ENCODE measurements around the gene COL15A1.
"Not testable (repeated sequence)": the region's sequence is repeated elsewhere in the genome, so short reads cannot be mapped to it uniquely, and the experiment has no call there.

COL15A1 gene

DNA sequence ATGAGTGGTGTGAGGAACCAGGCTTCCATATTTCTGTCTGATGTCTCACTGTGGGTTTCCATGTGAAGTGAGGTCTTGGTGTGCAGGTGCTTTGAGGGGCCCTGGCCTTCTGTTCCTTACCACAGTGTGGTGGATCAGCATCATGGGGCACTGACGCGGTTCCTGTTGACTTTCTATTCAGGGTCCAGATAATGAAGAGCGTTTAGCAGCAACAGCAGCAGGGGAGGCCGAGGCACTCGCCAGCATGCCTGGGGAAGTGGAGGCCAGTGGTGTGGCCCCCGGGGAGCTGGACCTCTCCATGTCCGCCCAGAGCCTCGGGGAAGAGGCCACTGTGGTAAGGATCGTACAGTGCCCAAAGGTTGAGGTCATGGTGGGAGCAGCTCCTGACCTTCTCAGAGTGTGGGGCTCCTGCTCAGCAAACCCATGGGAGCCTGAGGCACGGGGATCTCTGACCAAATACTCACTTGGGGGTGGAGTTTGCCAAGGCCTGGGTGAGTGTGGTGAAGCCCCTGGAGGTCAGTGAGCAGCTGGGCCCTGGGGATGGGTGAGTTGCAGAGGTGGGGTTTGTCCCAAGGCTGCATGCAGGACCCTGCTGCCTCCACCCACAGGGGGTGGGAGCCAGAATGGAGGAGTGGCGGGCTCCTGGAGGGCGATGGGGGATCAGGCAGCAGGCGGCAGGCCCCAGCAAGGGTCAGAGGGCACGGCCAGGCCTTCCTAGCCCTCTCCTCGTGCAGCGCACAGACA lies 61.2 kb downstream of the COL15A1 start:
- no peak overlapping the region for H3K4me3 ChIP-seq (replicated peaks; ENCODE audit: low read depth, low read length)
- DNase-seq (ENCODE audit: extremely low read depth, low read depth) = no peak
- TF ChIP-seq, protein P1, sequence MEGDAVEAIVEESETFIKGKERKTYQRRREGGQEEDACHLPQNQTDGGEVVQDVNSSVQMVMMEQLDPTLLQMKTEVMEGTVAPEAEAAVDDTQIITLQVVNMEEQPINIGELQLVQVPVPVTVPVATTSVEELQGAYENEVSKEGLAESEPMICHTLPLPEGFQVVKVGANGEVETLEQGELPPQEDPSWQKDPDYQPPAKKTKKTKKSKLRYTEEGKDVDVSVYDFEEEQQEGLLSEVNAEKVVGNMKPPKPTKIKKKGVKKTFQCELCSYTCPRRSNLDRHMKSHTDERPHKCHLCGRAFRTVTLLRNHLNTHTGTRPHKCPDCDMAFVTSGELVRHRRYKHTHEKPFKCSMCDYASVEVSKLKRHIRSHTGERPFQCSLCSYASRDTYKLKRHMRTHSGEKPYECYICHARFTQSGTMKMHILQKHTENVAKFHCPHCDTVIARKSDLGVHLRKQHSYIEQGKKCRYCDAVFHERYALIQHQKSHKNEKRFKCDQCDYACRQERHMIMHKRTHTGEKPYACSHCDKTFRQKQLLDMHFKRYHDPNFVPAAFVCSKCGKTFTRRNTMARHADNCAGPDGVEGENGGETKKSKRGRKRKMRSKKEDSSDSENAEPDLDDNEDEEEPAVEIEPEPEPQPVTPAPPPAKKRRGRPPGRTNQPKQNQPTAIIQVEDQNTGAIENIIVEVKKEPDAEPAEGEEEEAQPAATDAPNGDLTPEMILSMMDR (IDR thresholded peaks at IDR 0.05; ENCODE audit: low read depth, low read length, missing control alignments) = no peak

DNA sequence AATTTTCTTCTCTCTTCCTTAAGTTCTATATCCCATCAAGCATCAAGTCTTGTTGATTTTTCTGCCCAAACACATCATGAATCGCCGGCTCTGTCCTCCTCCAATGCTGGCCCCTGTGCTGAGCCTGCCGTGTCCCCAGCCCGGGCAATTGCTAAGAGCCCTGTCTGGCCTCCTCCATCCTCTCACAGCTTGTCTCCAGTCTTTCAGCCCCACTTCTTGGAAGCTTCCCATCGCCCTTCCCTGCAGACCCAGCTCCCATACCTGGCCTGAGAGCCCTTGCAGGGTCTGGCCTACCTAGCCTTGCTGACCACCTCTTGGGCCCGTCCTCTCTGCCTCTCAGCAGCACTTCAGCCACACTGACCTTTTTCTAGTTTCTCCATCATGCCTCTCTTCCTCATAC lies 61.9 kb downstream of the COL15A1 start:
- no peak for DNase-seq (ENCODE audit: extremely low read depth, low read depth)
- no peak overlapping the region for H3K4me3 ChIP-seq (replicated peaks; ENCODE audit: low read depth, low read length)
- TF ChIP-seq, protein P1 (IDR thresholded peaks at IDR 0.05; ENCODE audit: low read depth, low read length, missing control alignments) = no peak

DNA sequence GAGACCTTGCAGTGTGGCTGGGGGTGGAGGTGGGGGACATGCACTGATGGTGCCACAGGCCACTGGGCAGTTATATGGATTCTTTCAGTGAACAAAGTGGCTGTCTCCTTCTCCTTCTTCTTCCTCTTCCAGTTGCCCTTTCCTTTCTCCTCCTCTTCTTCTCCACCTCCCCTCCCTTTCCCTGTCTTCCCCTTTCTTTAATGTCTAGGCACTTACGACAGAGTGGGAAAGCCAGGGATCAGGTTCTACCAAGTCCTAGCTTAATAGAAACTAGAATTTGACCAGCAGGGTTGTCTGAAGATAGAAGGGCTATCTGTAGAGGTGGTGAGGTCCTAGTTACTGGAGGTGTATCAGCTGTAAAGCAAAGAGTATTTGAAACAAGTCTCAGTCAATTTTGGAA lies 62.8 kb downstream of the COL15A1 start:
- no peak overlapping the region for H3K4me3 ChIP-seq (replicated peaks; ENCODE audit: low read depth, low read length)
- no peak for DNase-seq (ENCODE audit: extremely low read depth, low read depth)
- TF ChIP-seq, protein P1 (IDR thresholded peaks at IDR 0.05; ENCODE audit: low read depth, low read length, missing control alignments) = no peak

DNA sequence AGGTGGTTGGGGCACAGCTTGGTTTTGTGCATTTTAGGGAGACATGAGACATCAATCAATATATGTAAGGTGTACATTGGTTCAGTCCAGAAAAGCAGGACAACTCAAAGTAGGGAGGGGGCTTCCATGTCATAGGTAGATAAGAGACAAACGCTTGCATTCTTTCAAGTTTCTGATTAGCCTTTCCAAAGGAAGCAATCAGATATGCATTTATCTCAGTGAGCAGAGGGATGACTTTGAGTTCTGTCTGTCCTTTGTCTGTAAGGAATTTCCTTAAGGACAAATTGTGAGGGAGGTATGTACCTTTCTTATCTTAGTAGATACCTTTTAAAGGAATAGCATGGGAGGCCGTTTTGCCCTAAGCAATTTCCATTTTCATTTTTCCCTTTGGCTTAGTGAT lies 63.3 kb downstream of the COL15A1 start:
- TF ChIP-seq, protein P1 (IDR thresholded peaks at IDR 0.05; ENCODE audit: low read depth, low read length, missing control alignments) = no peak
- no peak for DNase-seq (ENCODE audit: extremely low read depth, low read depth)
- no peak overlapping the region for H3K4me3 ChIP-seq (replicated peaks; ENCODE audit: low read depth, low read length)

DNA sequence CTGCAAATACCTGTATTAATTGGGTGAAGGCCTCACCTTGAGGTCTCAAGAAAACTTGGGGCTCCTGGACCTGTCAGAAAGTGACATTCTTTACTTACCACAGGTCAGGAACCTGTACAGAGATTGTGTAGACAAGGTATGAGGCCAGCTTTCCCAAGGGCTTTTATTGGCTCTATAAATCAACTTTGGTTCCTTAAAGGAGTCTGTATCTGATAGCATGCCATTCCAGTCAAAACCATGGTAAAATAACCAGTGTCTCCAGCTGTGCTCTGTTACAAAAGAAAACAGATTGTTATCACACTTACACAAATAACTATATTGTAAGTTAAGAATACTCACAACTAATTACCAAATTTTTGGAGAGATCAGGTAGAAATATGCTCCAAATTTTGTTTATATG lies 64.5 kb downstream of the COL15A1 start:
- TF ChIP-seq, protein P1 (IDR thresholded peaks at IDR 0.05; ENCODE audit: low read depth, low read length, missing control alignments) = no peak
- no peak for DNase-seq (ENCODE audit: extremely low read depth, low read depth)
- no peak overlapping the region for H3K4me3 ChIP-seq (replicated peaks; ENCODE audit: low read depth, low read length)

DNA sequence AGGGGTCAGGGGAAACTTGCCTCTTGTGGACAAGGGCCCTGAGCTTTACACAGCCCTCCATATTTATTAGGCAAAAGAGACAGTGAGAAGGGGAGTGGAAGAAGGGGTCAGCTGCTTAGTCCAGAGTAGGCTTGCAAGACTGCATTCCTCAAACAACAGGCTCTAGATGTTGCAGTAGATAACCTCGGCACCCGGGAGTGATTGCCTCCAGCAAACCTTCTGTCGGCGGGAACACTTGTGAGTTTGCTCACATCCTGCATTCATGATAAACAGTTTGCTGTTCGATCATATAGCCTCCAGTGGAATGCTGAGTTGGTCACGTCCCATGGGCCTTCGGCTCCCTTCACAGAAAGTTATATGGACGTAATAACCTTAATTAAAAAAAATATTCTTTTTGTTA lies 66.7 kb downstream of the COL15A1 start:
- not testable (repeated sequence) for H3K4me3 ChIP-seq (replicated peaks; ENCODE audit: low read depth, low read length); DNase-seq (ENCODE audit: extremely low read depth, low read depth)

DNA sequence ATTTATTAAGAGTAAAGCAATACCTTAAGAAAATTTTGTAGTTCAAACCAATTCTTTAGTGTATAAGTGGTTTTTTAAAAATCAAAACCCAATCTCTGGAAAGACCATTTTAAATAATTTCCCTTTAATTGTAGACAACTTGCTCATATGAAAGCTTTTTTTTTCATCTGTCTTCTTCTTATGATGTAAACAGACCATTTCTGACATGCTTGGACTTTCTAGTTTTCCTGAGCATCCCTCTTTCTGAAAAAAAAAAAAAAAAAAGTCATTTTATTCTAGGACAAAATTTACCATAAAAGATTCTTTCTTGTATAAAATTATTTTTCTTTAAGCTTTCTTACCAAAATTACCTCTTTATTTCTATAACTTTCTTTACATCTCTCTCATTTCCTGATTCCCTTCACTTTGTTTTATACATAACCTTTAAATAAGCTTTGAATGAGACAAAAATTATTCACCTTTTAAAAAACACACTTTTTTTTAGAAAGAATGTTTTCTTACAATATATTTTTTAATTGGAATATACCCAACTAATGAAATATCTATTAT lies 67.5 kb downstream of the COL15A1 start:
- peak; percentile 33 for DNase-seq (ENCODE audit: extremely low read depth, low read depth)
- TF ChIP-seq, protein P1 (IDR thresholded peaks at IDR 0.05; ENCODE audit: low read depth, low read length, missing control alignments) = no peak
- H3K4me3 ChIP-seq (replicated peaks; ENCODE audit: low read depth, low read length) = no peak overlapping the region
